GM12878 (cell line): Measurements from ENCODE around the gene C16orf95. TPM values are rescaled to one million over a fixed set of nuclear protein-coding genes. Genes with fewer than 3 reads are reported as not detected.

Experiments
- ATAC-seq: fragments of 200-7000 bp; cut with Tn5 transposase; 3 replicates; pipeline ENCODE4 v1.9.1; 2020; ENCODE audit warnings: mild to moderate bottlenecking, moderate library complexity
- BruUV-seq: library from RNA; stranded (reverse); fragments of 400-500 nt; replicated peaks from 2 replicates; lab custom pipeline; 2021; lab: Mats Ljungman, UMichigan
- CTCF ChIA-PET: fragments of 300-600 bp; sonication (Branson Sonifier 250); formaldehyde crosslinking; extraction: SDS; loops from one replicate; lab custom pipeline; 2021; ENCODE audit warnings: inconsistent platforms; lab: Yijun Ruan, JAX
- POLR2A ChIA-PET: fragments of 350-600 bp; formaldehyde crosslinking; extraction: SDS; loops from one replicate; lab custom pipeline; 2021; ENCODE audit warnings: inconsistent platforms; lab: Charles Lee
- RAD21 ChIA-PET: fragments of 300-600 bp; sonication (Branson Sonifier 250); formaldehyde crosslinking; loops from one replicate; lab custom pipeline; 2023; ENCODE audit warnings: antibody characterized with exemption; ENCODE audit not compliant: unreplicated experiment; lab: Charles Lee
- SMC1A ChIA-PET: fragments of 300-600 bp; sonication (Branson Sonifier 250); formaldehyde crosslinking; loops from one replicate; lab custom pipeline; 2023; ENCODE audit not compliant: unreplicated experiment, uncharacterized antibody; lab: Charles Lee
- DNase-seq: peaks from one replicate; pipeline ENCODE4 v3.0.0-alpha.2; 2011; ENCODE audit warnings: low read depth, low spot score
- FAIRE-seq: peaks from 3 replicates; lab custom pipeline; 2011; peaks lifted over from hg19 to GRCh38; lab: Jason Lieb, UNC
- H2AFZ ChIP-seq: 2 replicates; pipeline ENCODE4 v1.6.0; 2011; ENCODE audit warnings: low read depth, low read length, control low read depth; ENCODE audit not compliant: control insufficient read depth
- H3K27ac ChIP-seq: 2 replicates; pipeline ENCODE4 v1.5.1; 2011; ENCODE audit warnings: control low read depth; ENCODE audit not compliant: control insufficient read depth, insufficient read depth
- H3K27me3 ChIP-seq, 2 experiments: replicated peaks in 1 of 2; 2 replicates each; pipeline versions ENCODE4 v1.6.0 to v1.6.1; 2011; ENCODE audit warnings: low read length in 1 of 2; ENCODE audit not compliant: control insufficient read depth in 2 of 2, insufficient read depth in 2 of 2
- H3K36me3 ChIP-seq, 2 experiments: 2 replicates each; pipeline ENCODE4 v1.5.1; 2011; ENCODE audit warnings: low read length in 1 of 2; ENCODE audit not compliant: control insufficient read depth in 2 of 2, insufficient read depth in 2 of 2
- H3K4me1 ChIP-seq: 2 replicates; pipeline ENCODE4 v1.6.1; 2011; ENCODE audit warnings: mild to moderate bottlenecking, low read length, moderate library complexity, mixed read lengths; ENCODE audit not compliant: control insufficient read depth, insufficient read depth
- H3K4me2 ChIP-seq: 2 replicates; pipeline ENCODE4 v1.6.0; 2011; ENCODE audit warnings: control low read depth; ENCODE audit not compliant: control insufficient read depth, insufficient read depth
- H3K4me3 ChIP-seq: fragments of 200-600 bp; sonication (generic); 2 replicates; pipeline ENCODE4 v1.5.1; 2016
- H3K79me2 ChIP-seq: 2 replicates; pipeline ENCODE4 v1.6.0; 2011; ENCODE audit warnings: low read length; ENCODE audit not compliant: control insufficient read depth, insufficient read depth
- H3K9ac ChIP-seq: 2 replicates; pipeline ENCODE4 v1.8.0; 2011; ENCODE audit warnings: low read length, control low read depth, mixed read lengths; ENCODE audit not compliant: control insufficient read depth, insufficient read depth
- H3K9me3 ChIP-seq: replicated peaks from 3 replicates; pipeline ENCODE4 v1.5.1; 2011; ENCODE audit warnings: mild to moderate bottlenecking, low read length; ENCODE audit not compliant: control insufficient read depth, insufficient read depth
- H4K20me1 ChIP-seq: 2 replicates; pipeline ENCODE4 v1.6.0; 2011; ENCODE audit not compliant: control insufficient read depth, insufficient read depth
- BRCA1 ChIP-seq: IDR thresholded peaks from 2 replicates; pipeline ENCODE4 v1.6.1; 2011; ENCODE audit warnings: low read depth, low read length, improper control_type of control experiment
- CHD2 ChIP-seq: IDR thresholded peaks from 2 replicates; pipeline ENCODE4 v1.6.1; 2011; ENCODE audit warnings: low read depth, low read length, improper control_type of control experiment, borderline replicate concordance
- CREB1 ChIP-seq: IDR thresholded peaks from 2 replicates; pipeline ENCODE4 v1.6.1; 2012; ENCODE audit warnings: low read depth, mild to moderate bottlenecking, inconsistent platforms
- DPF2 ChIP-seq: fragments of 450-650 bp; IDR thresholded peaks from 2 replicates; pipeline ENCODE4 v1.6.1; 2017; ENCODE audit warnings: mild to moderate bottlenecking
- EGR1 ChIP-seq, 2 experiments: IDR thresholded peaks; 1 replicate in 1 of 2; 2 replicates in 1 of 2; pipeline ENCODE4 v1.6.1; 2011 to 2012; ENCODE audit warnings: low read depth in 2 of 2, low read length in 2 of 2, borderline replicate concordance in 1 of 2, mild to moderate bottlenecking in 1 of 2, moderate library complexity in 1 of 2
- EZH2 ChIP-seq: IDR thresholded peaks from 2 replicates; pipeline ENCODE4 v1.6.1; 2012; ENCODE audit warnings: low read depth, mild to moderate bottlenecking, control low read depth, inconsistent platforms, low read length, borderline replicate concordance; ENCODE audit not compliant: control insufficient read depth
- NFIC ChIP-seq: IDR thresholded peaks from 2 replicates; pipeline ENCODE4 v1.6.1; 2012; ENCODE audit warnings: low read depth, mild to moderate bottlenecking, inconsistent platforms, low read length, moderate library complexity
- NR2C1 ChIP-seq: fragments of 450-650 bp; IDR thresholded peaks from 2 replicates; pipeline ENCODE4 v1.6.1; 2017; ENCODE audit warnings: antibody characterized with exemption, mild to moderate bottlenecking, moderate library complexity
- RAD21 ChIP-seq: IDR thresholded peaks from 2 replicates; pipeline ENCODE4 v1.6.1; 2011; ENCODE audit warnings: mild to moderate bottlenecking, low read depth, low read length, moderate library complexity; ENCODE audit not compliant: insufficient read depth
- SIX5 ChIP-seq: IDR thresholded peaks from 2 replicates; pipeline ENCODE4 v1.6.1; 2011; ENCODE audit warnings: mild to moderate bottlenecking, low read depth, low read length, moderate library complexity; ENCODE audit not compliant: severe bottlenecking
- SMAD1 ChIP-seq: fragments of 450-650 bp; IDR thresholded peaks from 2 replicates; pipeline ENCODE4 v1.6.1; 2018; ENCODE audit warnings: mild to moderate bottlenecking, low read depth; ENCODE audit not compliant: partially characterized antibody
- SMAD5 ChIP-seq: IDR thresholded peaks from 2 replicates; pipeline ENCODE4 v1.6.1; 2016; ENCODE audit warnings: antibody characterized with exemption, low read depth
- SRF ChIP-seq, 2 experiments: IDR thresholded peaks; 2 replicates each; pipeline ENCODE4 v1.6.1; 2011; ENCODE audit warnings: low read depth in 2 of 2, low read length in 2 of 2, mild to moderate bottlenecking in 1 of 2, moderate library complexity in 1 of 2
- SUPT20H ChIP-seq: IDR thresholded peaks from 2 replicates; pipeline ENCODE4 v1.6.1; 2011; ENCODE audit warnings: low read depth, mild to moderate bottlenecking, low read length, moderate library complexity, borderline replicate concordance; ENCODE audit not compliant: control insufficient read depth
- TARDBP ChIP-seq: IDR thresholded peaks from 2 replicates; pipeline ENCODE4 v1.6.1; 2016; ENCODE audit warnings: borderline replicate concordance
- YY1 ChIP-seq: IDR thresholded peaks from 2 replicates; pipeline ENCODE4 v1.6.1; 2011; ENCODE audit warnings: low read depth, mild to moderate bottlenecking, low read length
- ZNF24 ChIP-seq: fragments of 450-650 bp; IDR thresholded peaks from 2 replicates; pipeline ENCODE4 v1.6.1; 2017; ENCODE audit warnings: antibody characterized with exemption, mild to moderate bottlenecking
- WGBS: methylation state at CpG from one replicate; pipeline ENCODE4 v1.1.6; 2016; ENCODE audit warnings: low lambda C conversion rate; ENCODE audit not compliant: insufficient replicate concordance, insufficient coverage; ENCODE audit errors: missing lambda C conversion rate; 5-methylcytosine and 5-hydroxymethylcytosine counted together
- in situ Hi-C: fragments of 300-500 bp; cut with MboI; formaldehyde crosslinking; loops from 9 replicates; pipeline ENCODE4 v1.14.3; 2018; ENCODE audit warnings: mixed read lengths
- intact Hi-C: fragments of 100-400 bp; cut with micrococcal nuclease; formaldehyde crosslinking; loops from one replicate; pipeline ENCODE4 v1.14.2; 2022; ENCODE audit not compliant: unreplicated experiment
- polyA plus RNA-seq, 11 experiments: library from polyadenylated mRNA; depleted of rRNA in 4 of 11; unstranded in 6 of 11; stranded (reverse) in 5 of 11; fragments of >200 nt; fragmentation: Nextera tagmentation in 4 of 11; fragmentation: Illumina TruSeq in 1 of 11; extraction: Ambion mirVana in 4 of 11; extraction: Trizol in 1 of 11; gene quantifications; 1 replicate in 1 of 11; 2 replicates in 10 of 11; pipeline versions ENCODE4 v1.2.1 to v1.2.3, GENCODE V29; 2011 to 2016; ENCODE audit warnings: inconsistent platforms in 2 of 11, missing spikeins in 2 of 11, low read depth in 1 of 11
- total RNA-seq, 4 experiments: library from RNA; depleted of rRNA in 3 of 4; stranded (reverse); fragments of >200 nt in 3 of 4; fragmentation: Illumina TruSeq in 1 of 4; extraction: Trizol in 1 of 4; gene quantifications; 2 replicates each; pipeline versions ENCODE4 v1.2.1 to v1.2.3, GENCODE V29; 2013 to 2021
- TF ChIP-seq, protein P1 (sequence below): fragments of 450-650 bp; IDR thresholded peaks from 2 replicates; pipeline ENCODE4 v1.6.1; 2017; ENCODE audit warnings: borderline replicate concordance
- TF ChIP-seq, protein P2 (sequence below): IDR thresholded peaks from 2 replicates; pipeline ENCODE4 v1.6.1; 2011; ENCODE audit warnings: borderline replicate concordance, low read depth, mild to moderate bottlenecking, moderate library complexity, mixed read lengths, low read length; ENCODE audit not compliant: insufficient read depth; ENCODE audit errors: extremely low read length

C16orf95 gene
- total and polyA plus RNA-seq, 10 of the 15 experiments (the other 5 are each of a cell fraction or from before 2014, with no cell fraction given): 0.90 to 22.7 (median 6.0) TPM

DNA sequence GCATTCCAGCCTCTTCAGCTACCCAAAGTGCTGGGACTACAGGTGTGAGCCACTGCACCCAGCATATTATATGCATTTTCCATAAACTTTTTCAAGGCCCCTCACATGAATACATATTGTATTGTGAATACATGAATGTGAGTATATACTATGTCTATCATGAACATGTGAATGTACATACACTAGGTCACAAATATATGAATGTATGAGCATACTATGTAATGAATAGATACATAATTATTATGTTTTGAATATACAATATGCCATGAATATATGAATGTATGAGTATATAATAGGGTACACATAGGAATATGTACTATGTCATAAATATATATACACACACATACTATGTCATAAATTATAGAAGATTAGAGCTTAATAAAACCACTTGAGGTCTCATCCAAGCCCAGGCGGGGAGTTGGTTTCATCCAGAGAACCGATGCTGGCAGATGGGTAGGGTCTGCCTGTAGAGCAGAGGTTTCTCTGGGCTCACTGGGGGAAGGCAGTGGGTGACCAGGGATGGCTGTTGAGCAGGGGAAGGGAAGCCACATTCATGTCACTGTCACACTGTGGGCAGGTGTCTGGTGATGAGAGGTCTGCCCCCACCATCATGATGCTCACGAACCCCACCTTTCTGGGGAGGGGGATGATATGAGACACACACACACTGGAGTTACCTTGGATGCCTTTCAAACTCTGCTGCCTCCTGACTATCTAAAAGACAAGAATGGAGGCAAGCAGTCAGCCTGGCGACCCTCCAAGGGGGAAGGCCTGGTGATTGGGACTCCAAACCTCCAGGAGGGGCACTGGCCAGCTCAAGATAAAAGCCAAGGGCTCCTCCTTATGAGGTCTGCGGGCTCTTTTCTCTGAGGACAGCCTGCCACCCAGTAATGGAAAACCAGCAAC lies 7.3 kb downstream of the C16orf95 start (continued):
- TF ChIP-seq DPF2: no peak
- TF ChIP-seq NFIC: no peak
- TF ChIP-seq SMAD5: no peak
- no peak for TF ChIP-seq SRF (IDR thresholded peaks at IDR 0.05; ENCODE audit: low read depth in 2 of 2, low read length in 2 of 2)
- TF ChIP-seq RAD21: no peak

DNA sequence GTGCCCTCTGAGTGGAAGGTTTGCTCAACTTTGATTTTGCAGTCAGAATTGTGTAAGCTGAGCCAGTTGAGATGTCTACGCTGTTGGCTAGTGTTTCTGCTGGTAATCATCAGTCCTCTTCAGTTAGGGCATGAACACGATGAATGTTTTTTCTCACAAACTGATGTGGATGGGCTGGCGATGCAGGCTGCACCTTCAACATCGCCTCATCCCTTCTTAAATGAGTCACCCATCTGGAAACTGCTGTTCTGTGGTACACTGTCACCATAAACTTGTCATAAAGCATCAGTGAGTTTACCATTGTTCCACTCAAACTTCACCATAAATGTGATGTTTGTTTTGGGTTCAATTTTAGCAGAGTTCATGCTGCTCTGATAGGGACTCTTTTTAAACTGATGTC lies 8.4 kb downstream of the C16orf95 start:
- in situ Hi-C loops (no loop called here), intact Hi-C loops (no loop called here)
- Histone ChIP-seq H3K27ac (no peak overlapping the region), H3K36me3 (no peaks in the 10 kb centered on the region; a peak in 1 of 4 replicates), H3K4me1 (no peaks in the 10 kb centered on the region), H3K4me3 (no peak overlapping the region), H3K9me3 (no peaks in the 10 kb centered on the region), H2AFZ (no peak overlapping the region), H3K27me3 (no peaks in the 10 kb centered on the region), H3K4me2 (no peak overlapping the region), H3K9ac (no peak overlapping the region), H4K20me1 (no peaks in the 10 kb centered on the region), H3K79me2 (no peaks in the 10 kb centered on the region)
- no TSS peak for BruUV-seq
- WGBS: 72% methylated on average over 4 of the region's 4 CpGs
- ATAC-seq: no peak
- DNase-seq: no peak
- TF ChIP-seq YY1 (no peak), SUPT20H (no peak), CREB1 (no peak), TARDBP (no peak), ZNF24 (no peak), SRF (IDR thresholded peaks at IDR 0.05; ENCODE audit: low read depth in 2 of 2, low read length in 2 of 2) (no peak), SIX5 (no peak), NR2C1 (no peak), SMAD1 (no peak), EZH2 (no peak), EGR1 (IDR thresholded peaks at IDR 0.05; ENCODE audit: borderline replicate concordance in 1 of 2, low read depth in 2 of 2, low read length in 2 of 2) (no peak), BRCA1 (no peak), CHD2 (no peak)
- TF ChIP-seq, protein P1, sequence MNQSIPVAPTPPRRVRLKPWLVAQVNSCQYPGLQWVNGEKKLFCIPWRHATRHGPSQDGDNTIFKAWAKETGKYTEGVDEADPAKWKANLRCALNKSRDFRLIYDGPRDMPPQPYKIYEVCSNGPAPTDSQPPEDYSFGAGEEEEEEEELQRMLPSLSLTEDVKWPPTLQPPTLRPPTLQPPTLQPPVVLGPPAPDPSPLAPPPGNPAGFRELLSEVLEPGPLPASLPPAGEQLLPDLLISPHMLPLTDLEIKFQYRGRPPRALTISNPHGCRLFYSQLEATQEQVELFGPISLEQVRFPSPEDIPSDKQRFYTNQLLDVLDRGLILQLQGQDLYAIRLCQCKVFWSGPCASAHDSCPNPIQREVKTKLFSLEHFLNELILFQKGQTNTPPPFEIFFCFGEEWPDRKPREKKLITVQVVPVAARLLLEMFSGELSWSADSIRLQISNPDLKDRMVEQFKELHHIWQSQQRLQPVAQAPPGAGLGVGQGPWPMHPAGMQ: no peak
- TF ChIP-seq, protein P2, sequence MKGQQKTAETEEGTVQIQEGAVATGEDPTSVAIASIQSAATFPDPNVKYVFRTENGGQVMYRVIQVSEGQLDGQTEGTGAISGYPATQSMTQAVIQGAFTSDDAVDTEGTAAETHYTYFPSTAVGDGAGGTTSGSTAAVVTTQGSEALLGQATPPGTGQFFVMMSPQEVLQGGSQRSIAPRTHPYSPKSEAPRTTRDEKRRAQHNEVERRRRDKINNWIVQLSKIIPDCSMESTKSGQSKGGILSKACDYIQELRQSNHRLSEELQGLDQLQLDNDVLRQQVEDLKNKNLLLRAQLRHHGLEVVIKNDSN: no peak
- FAIRE-seq: no peak
- CTCF ChIA-PET: no interaction called here
- RAD21 ChIA-PET: no interaction called here
- SMC1A ChIA-PET: no interaction called here
- POLR2A ChIA-PET: no interaction called here
